Measurements from ENCODE around the gene CTH.
"Not testable (repeated sequence)": the region's sequence is repeated elsewhere in the genome, so short reads cannot be mapped to it uniquely, and the experiment has no call there.

CTH gene

DNA sequence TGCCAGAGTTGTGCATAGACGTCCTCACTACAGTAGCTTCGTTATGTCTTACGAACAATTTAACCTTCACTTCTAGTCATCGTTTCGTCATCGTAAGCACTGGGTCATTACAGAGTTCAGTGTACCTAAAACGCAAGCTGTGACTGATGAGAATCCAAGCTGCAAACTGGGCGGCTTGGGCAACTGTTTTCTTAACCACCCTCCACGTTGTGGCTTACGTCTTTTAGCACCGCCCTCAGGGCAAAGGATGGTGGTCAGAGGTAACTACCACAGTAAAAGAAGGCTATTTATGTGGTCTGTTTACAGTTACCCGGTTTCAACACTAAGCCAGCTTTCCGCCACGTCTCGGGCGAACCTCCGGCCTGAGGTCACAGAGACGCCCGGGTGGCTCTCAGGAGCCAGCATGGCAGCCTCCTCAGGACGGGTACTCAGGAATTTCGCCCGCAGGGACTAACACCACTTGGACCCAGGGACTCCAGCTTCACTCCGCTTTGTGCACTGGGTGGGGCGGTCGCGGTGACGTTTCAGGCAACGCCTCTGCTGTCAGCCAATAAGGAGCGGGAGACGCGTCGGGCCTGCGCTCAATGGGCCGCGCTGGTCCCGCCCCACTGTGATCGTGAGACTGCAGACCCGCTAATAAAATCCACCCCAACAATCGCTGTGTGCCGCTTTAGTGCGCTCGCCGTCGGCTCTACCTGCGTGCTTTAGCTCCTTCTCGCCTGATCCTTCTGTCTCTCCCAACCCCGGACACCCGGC lies at the start of gene CTH:
TSS of gene CTH (plus strand) at position 665 of the 756 bp plus-strand sequence. CDS start 148 bp downstream, outside the sequence.
- peak; percentile 48 for DNase-seq

DNA sequence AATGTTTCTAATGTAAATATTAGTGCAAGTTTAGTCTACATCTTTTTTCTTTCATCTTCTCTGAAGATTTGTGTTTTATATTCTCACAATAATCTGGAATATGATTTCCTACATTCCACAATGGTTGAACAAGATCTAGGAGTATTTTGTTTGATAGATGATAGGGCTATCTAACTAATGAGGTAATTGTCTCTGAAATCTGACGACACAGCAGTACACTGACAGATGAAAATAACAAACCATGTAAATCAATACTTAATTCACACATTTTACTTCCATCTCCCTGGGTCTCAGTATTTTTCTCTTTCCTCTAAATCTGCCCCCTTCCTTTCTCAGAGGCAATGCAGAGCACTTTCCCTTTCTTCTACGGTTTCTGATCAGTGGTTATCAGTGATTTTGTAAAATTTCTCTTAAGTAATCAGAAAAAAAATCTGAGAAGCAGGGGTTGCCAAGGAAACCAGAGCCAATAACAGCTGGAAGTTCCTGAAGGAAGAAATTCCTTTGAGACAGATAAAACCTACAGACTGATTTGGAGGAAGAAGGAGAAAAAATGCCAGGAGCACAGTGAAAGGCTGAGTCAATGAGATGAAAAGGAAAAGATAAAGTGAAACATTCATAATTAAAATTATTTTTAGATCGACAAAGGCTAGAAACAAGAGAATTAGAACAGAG lies 49.2 kb upstream of the CTH start:
- no peak for DNase-seq

DNA sequence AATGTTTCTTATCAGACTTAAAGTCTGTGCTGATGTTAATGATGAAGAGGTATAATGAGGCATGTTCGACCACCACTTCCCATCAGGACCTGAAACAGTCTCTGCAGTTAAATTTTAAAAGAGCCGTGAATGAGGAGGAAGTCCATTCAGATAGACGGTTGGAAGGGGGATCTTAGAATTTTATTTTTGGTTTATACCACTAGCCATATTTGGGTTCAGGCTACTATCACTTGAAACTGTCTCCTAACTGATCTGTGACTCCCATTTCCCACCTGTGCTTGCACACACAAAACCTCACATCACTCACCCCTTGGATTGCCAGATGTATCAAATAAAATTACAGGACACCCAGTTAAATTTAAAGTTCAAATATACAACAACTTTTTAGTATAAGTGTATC lies 46.6 kb upstream of the CTH start:
- DNase-seq: no peak

DNA sequence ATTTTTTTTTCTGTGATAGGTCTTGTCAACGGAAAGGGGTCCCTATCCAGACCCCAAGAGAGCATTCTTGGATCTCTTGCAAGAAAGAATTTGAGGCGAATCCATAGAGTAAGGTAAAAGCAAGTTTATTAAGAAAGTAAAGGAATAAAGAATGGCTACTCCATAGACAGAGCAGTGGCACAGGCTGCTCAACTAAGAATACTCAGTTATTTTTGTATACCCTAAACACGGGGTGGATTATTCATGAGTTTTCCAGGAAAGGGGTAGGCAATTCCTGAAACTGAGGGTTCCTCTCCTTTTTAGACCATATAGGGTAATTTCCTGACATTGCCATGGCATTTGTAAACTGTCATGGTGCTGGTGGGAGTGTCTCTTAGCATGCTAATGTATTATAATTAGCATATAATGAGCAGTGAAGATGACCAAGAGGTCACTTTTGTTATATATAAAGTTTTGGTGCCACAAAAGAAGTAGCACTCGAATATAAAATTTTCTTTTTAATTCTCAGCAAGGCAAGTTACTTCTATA lies 44.6 kb upstream of the CTH start:
- DNase-seq: not testable (repeated sequence)

DNA sequence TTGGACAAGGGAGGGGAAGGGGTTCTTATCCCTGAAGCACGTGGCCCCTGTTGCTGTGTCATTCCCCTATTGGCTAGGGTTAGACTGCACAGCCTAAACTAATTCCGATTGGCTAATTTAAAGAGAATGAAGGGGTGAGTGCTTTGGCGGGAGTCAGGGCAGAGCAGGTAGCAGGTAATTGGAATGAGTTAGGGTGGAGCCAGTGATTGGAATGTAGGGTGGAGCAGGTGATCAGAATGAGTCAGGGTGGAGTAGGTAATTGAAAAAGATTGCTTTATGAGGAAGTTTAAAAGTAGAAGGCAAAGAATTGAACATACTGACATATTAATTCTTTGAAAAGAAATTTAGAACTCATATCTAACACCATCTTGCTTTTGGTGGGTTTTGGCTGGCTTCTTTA lies 44.1 kb upstream of the CTH start:
- not testable (repeated sequence) for DNase-seq

DNA sequence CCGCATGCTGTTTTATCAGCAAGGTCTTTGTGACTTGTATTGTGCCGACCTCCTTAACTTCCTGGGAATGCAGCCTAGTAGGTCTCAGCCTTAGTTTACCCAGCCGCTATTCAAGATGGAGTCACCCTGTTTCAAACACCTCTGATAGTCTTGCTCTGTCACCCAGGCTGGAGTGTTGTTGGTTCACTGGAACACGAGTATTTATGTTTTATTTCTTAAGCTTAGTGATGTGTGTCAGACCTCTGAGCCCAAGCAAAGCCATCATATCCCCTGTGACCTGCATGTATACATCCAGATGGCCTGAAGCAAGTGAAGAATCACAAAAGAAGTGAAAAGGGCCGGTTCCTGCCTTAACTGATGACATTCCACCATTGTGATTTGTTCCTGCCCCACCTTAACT lies 43.7 kb upstream of the CTH start:
- not testable (repeated sequence) for DNase-seq

DNA sequence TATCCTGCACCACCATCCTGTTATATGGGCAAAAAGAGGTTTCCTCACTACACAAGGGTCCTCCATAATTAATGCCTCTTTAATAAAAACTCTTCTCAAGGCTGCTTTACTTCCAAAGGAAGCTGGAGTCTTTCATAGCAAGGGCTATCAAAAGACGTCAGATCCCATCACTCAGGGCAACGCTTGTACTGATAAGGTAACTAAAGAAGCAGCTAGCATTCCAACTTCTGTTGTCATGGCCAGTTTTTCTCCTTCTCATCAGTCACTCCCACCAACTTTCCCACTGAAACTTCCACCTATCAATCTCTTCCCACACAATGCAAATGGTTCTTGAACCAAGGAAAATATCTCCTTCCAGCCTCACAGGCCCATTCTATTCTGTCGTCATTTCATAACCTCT lies 39.5 kb upstream of the CTH start:
- not testable (repeated sequence) for DNase-seq

DNA sequence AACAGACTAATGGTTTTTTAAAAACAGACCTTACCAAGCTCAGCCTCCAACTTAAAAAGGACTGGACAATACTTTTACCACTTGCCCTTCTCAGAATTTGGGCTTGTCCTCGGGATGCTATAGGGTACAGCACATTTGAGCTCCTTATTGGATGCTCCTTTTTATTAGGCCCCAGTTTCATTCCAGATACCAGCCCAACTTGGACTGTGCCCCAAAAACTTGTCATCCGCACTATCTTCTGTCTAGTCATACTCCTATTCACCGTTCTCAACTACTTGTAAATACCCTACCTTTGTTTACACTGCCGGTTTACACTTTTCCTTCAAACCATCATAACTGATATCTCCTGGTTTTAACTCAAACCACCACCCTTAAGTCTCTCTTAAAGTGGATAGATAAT lies 38.6 kb upstream of the CTH start:
- no peak for DNase-seq

DNA sequence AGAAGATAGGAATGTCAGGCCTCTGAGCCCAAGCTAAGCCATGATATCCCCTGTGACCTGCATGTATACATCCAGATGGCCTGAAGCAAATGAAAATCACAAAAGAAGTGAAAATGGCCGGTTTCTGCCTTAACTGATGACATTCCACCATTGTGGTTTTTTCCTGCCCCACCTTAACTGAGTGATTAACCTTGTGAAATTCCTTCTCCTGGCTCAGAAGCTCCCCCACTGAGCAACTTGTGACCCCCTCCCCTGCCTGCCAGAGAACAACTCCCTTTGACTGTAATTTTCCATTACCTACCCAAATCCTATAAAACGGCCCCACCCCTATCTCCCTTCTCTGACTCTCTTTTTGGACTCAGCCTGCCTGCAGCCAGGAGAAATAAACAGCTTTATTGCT lies 37.5 kb upstream of the CTH start:
- not testable (repeated sequence) for DNase-seq

DNA sequence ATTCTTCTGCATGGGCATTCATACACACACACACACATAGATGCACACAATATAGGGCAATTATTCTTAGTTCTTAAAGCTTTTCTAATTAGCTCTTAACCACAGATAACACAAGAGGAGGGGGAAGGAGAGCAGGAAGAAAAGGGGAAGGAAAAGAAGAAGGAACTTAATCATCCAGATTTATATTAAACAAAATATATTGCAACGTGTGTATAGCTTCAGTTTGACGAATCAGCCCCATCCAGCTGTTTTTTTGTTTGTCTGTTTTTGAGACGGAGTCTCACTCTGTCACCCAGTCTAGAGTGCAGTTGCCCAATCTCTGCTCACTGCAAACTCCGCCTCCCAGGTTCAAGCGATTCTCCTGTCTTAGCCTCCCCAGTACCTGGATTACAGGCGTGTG lies 34.9 kb upstream of the CTH start:
- DNase-seq: no peak

DNA sequence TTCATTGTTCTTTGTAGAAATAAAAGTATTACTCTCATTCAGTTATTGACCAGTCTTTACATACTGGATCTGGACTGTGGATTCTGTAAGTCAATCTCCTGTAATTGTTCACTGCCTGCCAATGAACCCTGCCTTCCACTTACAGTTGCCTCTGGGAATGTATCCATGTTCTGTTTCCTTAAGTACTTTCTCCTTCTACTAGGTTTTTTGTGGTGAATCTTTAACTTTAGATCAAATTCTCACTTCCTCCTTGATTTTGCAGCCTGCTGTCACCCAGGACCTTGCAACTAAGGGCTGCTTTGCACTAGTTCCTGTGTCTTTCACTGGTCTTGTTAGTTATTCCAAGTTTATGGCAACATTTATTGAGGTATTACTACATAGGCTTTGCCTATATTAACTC lies 28.4 kb upstream of the CTH start:
- DNase-seq: no peak

DNA sequence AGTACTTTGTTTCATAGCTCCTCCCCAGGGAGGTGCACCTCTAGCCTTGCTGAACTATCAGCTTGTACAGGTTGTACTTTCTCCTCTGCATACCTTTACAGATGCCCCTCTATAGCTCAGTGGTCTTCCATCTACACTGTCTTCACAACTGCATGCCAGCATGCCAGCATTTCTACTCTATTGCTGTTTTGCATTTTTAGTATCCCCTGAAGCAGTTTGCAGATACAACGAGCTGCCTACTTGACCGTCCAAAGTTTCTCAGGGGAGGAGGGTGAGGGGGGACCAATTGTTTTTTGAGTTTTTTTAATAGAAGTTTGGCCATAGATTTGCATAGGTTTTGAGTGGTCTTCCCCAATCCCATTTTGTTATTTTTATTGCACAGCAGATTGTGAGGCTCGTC lies 27.6 kb upstream of the CTH start:
- no peak for DNase-seq

DNA sequence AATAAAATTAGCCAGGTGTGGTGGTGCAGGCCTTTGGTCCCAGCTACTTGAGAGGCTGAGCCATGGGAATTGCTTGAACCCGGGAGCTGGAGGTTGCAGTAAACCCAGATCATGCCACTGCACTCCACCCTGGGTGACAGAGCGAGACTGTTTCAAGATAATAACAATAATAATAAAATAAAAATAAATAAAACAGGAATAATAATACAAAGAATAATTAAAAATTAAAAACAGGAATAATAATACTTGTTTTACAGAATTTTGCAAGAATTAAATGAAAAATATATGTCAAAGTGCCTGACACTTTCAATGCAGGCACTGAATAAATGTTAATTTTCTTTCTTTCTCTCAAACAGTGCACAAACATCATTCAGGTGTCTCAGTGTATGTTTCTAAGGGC lies 26.5 kb upstream of the CTH start:
- no peak for DNase-seq

DNA sequence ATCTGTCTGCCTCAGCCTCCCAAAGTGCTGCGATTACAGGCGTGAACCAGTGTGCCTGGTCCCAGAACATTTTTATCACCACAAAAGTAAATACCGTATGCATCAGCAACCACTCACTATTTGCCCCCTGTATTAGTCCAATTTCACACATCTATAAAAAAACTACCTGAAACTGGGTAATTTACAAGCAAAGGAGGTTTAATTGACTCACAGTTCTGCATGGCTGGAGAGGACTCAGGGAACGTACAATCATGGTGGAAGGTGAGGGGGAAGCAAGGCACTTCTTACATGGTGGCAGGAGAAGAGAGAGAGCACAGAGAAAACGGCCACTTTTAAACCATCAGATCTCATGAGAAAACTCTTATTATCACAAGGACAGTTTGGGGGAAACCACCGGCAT lies 25.6 kb upstream of the CTH start:
- DNase-seq: no peak

DNA sequence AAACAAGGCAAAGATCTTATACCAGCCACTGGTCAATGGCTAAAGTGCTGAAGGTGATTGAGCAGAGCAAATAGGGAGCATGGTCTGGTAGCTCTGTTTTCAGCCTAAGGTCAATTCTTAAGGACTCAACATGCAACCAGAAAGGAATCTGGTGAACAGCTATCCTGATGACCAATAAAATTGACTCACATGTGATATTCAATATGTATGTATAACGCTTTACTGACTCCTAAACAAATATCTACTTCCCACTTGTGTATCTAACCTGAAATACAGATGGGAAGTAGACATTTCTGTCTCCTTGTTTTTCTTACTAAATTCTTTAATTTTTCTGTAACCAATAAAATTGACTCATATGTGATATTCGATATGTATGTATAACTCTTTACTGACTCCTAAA lies 24.9 kb upstream of the CTH start:
- DNase-seq: no peak

DNA sequence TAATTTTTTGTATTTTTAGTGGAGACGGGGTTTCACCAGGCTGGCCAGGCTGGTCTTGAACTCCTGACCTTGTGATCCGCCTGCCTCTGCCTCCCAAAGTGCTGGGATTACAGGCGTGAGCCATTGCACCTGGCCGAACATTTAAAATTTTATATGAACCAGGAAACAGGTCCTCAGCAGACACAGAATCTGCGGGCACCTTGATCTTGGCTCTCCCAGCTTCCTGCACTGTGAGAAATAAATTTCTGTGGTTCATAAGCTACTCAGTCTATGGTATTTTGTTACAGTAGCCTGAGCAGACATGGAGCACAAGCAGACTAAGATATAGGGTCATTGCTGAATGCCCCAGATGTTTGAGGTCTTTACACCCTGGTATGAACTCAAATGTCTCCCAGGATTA lies 23.6 kb upstream of the CTH start:
- DNase-seq: no peak

DNA sequence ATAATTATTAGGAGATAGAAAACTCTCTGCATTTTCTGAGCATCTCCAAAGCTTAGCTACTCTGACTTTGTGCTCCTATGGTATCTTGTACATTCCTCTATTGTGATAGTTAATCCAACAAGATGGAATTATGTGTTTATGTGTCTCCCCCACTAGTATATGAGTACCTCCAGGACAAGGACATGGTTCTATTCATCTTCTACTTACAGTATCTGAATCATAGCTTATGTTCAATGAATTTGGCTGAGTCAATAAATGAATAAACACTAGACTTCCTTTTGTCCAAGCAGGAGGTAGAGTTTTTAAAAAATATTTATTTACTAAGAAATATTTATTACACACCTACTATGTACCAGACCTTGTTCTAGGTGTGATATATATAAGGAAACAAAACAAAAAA lies 18.4 kb upstream of the CTH start:
- no peak for DNase-seq

DNA sequence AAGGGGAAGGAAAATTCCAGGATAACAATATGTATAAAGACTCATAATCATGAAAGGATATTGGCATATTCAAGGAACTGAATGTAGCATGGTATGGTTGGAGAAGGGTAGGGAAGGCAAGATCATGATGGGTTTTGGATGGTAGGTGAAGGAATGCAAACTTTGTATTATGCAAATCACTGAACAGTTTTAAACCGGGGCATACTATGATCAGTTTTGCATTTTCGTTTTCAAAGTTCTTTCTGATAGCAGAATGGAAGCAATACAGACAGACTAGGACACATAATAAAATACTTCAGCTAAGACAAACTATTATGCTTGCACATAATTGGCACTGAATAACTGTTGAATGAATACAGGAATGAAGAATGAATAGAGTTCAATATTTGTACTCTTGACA lies 14.5 kb upstream of the CTH start:
- DNase-seq: no peak

DNA sequence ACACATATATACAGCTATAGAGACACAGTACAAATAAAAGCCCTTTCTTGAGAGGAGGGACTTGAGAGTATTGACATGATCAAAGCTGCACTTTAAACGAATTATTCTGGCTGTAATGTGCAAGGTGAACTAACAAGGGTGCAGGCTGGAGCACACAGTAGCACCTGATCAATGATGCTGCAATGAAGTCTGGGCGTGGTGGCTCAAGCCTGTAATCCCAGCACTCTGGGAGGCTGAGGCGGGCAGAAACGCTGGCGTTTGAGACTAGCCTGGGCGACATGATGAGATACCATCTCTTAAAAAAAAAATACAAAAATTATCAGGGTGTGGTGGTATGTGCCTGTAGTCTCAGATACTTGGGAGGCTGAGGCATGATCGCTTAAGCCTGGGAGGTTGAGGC lies 14.1 kb upstream of the CTH start:
- no peak for DNase-seq

DNA sequence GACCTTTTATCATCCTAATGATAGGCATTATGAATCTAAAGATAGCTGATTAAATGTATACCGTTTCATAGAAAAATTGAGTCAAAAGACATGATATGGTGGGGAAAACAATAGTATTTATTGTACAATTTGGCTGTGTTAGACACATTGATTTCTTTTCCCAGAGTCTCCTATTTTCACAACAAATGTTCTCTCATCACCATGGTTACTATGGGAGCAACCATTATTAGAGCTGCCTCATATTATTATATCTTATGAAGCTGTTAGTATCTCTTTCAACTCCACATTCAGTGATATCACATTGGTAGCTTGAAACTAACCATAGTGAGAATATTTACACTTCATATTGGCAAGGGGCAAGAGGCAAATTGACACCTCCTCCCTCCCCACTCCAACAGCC lies 10.7 kb upstream of the CTH start:
- no peak for DNase-seq

DNA sequence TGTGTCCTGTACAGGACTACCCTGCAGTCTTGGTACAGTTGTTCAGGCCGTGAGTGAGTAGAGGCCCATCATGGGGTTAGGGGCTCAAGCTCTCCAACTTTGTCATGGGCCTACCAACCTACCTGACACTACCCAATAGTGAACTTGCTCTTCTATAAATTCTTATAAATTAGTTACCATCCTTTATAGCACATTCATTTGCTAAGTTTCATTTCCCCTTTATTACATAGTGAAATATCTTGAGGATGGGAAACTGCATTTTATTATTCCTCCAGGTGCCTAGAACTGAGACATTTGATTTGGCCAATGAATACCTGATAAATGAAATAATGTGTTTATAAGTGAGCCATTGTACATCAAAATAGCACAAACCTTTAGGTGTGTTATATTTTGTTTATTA lies 9.1 kb upstream of the CTH start:
- DNase-seq: no peak

DNA sequence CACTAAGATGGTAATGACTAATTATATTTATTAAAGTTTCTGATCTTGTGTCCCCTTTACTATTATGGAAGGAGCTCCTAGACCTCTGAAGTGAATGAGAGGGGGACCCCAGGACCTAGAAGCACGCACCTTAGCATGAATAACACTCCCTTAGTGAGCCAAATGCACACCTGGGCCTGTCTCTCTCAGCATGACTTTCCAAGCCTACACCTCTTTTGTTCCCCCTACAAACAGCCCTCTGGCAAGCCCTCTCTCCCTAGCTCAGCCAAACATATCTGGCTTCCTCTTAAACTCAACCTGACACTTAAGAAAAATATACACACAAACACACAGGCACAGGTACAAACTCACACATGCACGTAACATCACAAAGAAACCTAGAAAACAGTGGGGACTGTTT lies 7.3 kb upstream of the CTH start:
- DNase-seq: no peak

DNA sequence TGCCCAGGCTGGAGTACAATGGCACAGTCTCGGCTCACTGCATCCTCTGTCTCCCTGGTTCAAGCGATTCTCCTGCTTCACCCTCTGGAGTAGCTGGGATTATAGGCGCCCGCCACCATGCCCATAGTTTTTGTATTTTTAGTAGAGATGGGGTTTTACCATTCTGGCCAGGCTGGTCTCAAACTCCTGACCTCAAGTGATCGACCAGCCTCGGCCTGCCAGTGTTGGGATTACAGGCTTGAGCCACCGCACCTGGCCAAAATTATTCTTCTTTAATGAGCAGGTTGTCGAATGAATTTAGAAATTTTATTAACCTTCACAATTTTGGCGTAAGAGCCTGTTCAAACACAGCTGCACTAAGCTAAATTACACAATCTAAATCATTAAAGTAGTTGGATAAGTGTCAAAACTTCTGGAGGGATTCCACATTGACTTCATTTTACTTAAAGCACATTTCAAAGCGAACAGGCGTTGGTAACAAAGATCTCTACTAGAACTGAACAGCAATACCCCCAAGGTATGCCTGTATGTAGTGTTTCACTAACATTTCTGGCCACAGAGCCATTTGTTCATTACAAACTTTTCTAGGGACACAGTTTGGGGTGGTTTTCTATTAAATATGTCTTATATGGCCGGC lies 5.2 kb upstream of the CTH start:
- no peak for DNase-seq

DNA sequence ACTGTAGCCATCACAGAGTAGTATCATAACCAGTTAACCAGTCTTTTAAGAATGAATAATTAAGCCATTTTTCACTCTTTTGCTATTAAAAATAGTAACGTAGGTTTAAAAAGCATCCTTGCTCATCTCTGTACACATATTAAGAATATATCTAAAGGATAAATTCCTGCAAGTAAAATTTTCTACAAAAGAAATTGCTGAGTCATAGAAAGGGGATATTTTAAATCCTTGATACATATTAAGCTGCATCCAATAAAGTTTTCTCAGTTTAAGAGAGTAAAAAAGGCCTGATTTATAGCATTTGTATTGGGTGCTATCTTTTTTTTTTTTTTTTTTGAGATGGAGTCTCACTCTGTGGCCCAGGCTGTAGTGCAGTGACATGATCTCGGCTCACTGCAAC lies 1.9 kb upstream of the CTH start:
- DNase-seq: no peak

All from NCI-H1436 treated with DMSO at 0.1 percent for 48 hours (cell line).